Measurements from ENCODE around the gene CDKL1. TPM values are rescaled to one million over a fixed set of nuclear protein-coding genes. Genes with fewer than 3 reads are reported as not detected.

Gene CDKL1
- total and polyA plus RNA-seq, 2 of the 13 experiments (the other 11 are each of a cell fraction or from before 2014, with no cell fraction given), result 4.4 to 5.1 TPM

GRCh38 chr14:50303744-50304471, 92.8 kb downstream of the CDKL1 start (continued):
- TF ChIP-seq RERE (CRISPR knock-in tag; IDR thresholded peaks at IDR 0.05; ENCODE audit: low read depth) (peak; percentile 45; the same call in 1 of the 2 replicates), ZSCAN5A (CRISPR knock-in tag; IDR thresholded peaks at IDR 0.05; ENCODE audit: borderline replicate concordance) (0 out of 2 replicates have a peak, but pooled peaks have one; percentile 47), BRCA1 (CRISPR knock-in tag; IDR thresholded peaks at IDR 0.05) (no peak), DMAP1 (CRISPR knock-in tag; IDR thresholded peaks at IDR 0.05) (0 out of 2 replicates have a peak, but pooled peaks have one; percentile 46), SRSF4 (IDR thresholded peaks at IDR 0.05; ENCODE audit: low read depth, low read length, poor library complexity, severe bottlenecking) (no peak), SALL1 (CRISPR knock-in tag; IDR thresholded peaks at IDR 0.05) (peak; percentile 83), POLR2AphosphoS5 (IDR thresholded peaks at IDR 0.05; ENCODE audit: low read depth, low read length) (no peak), REPIN1 (CRISPR knock-in tag; IDR thresholded peaks at IDR 0.05; ENCODE audit: borderline replicate concordance, low read depth) (peak; percentile 58; the same call in 1 of the 2 replicates), E2F2 (CRISPR knock-in tag; IDR thresholded peaks at IDR 0.05; ENCODE audit: borderline replicate concordance) (no peak), ZMYM4 (CRISPR knock-in tag; IDR thresholded peaks at IDR 0.05) (peak; percentile 86), SOX5 (CRISPR knock-in tag; IDR thresholded peaks at IDR 0.05; ENCODE audit: borderline replicate concordance) (peak; percentile 78), KAT8 (CRISPR knock-in tag; IDR thresholded peaks at IDR 0.05) (0 out of 2 replicates have a peak, but pooled peaks have one; percentile 54), NFIB (CRISPR knock-in tag; IDR thresholded peaks at IDR 0.05; ENCODE audit: borderline replicate concordance) (no peak), CBX5 (CRISPR knock-in tag; IDR thresholded peaks at IDR 0.05; ENCODE audit: borderline replicate concordance) (peak; percentile 93), DRAP1 (CRISPR knock-in tag; IDR thresholded peaks at IDR 0.05) (peak; percentile 45; the same call in 1 of the 2 replicates), ZNF644 (CRISPR knock-in tag; IDR thresholded peaks at IDR 0.05; ENCODE audit: low read depth) (peak; percentile 94), NCOA1 (CRISPR knock-in tag; IDR thresholded peaks at IDR 0.05) (no peak)
- TF ChIP-seq, protein P1, sequence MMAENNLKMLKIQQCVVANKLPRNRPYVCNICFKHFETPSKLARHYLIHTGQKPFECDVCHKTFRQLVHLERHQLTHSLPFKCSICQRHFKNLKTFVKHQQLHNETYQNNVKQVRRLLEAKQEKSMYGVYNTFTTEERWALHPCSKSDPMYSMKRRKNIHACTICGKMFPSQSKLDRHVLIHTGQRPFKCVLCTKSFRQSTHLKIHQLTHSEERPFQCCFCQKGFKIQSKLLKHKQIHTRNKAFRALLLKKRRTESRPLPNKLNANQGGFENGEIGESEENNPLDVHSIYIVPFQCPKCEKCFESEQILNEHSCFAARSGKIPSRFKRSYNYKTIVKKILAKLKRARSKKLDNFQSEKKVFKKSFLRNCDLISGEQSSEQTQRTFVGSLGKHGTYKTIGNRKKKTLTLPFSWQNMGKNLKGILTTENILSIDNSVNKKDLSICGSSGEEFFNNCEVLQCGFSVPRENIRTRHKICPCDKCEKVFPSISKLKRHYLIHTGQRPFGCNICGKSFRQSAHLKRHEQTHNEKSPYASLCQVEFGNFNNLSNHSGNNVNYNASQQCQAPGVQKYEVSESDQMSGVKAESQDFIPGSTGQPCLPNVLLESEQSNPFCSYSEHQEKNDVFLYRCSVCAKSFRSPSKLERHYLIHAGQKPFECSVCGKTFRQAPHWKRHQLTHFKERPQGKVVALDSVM (CRISPR knock-in tag; IDR thresholded peaks at IDR 0.05), result no peak
